OCI-LY1 (cell line): ENCODE results near the gene EML4.

Source experiments
- H2AFZ ChIP-seq: fragments of 200-600 bp; sonication (generic), shearing (Covaris generic); 2 replicates; pipeline ENCODE4 v1.6.0; 2014; ENCODE audit warnings: antibody characterized with exemption, mild to moderate bottlenecking, low read length
- H3F3A ChIP-seq: fragments of 200-600 bp; sonication (generic), shearing (Covaris generic); 2 replicates; pipeline ENCODE4 v1.6.0; 2014; ENCODE audit warnings: mild to moderate bottlenecking, antibody characterized with exemption, low read length, moderate library complexity; ENCODE audit not compliant: insufficient read depth
- H3K27ac ChIP-seq: fragments of 200-600 bp; sonication (generic); 2 replicates; pipeline ENCODE4 v1.5.1; 2014; ENCODE audit warnings: low read length, mixed run types, mild to moderate bottlenecking, low read depth; ENCODE audit not compliant: poor library complexity, severe bottlenecking
- H3K27me3 ChIP-seq: fragments of 200-600 bp; sonication (generic); 2 replicates; pipeline ENCODE4 v1.6.0; 2014; ENCODE audit warnings: antibody characterized with exemption, mild to moderate bottlenecking, low read length, moderate library complexity; ENCODE audit not compliant: insufficient read depth
- H3K36me3 ChIP-seq: fragments of 200-600 bp; sonication (generic); 2 replicates; pipeline ENCODE4 v1.6.1; 2014; ENCODE audit warnings: mild to moderate bottlenecking, antibody characterized with exemption, low read length, moderate library complexity, mixed read lengths; ENCODE audit not compliant: insufficient read depth
- H3K4me1 ChIP-seq: fragments of 200-600 bp; sonication (generic); 2 replicates; pipeline ENCODE4 v1.5.1; 2014; ENCODE audit warnings: mild to moderate bottlenecking, low read length, moderate library complexity; ENCODE audit not compliant: insufficient read depth, severe bottlenecking
- H3K4me2 ChIP-seq: fragments of 200-600 bp; sonication (generic), shearing (Covaris generic); 2 replicates; pipeline ENCODE4 v1.6.1; 2014; ENCODE audit warnings: low read length
- H3K4me3 ChIP-seq: fragments of 200-600 bp; sonication (generic); 2 replicates; pipeline ENCODE4 v1.5.1; 2014; ENCODE audit warnings: low read length, low read depth, mild to moderate bottlenecking, mixed read lengths; ENCODE audit not compliant: poor library complexity, severe bottlenecking
- H3K79me2 ChIP-seq: fragments of 200-600 bp; shearing (Covaris generic); 2 replicates; pipeline ENCODE4 v1.6.1; 2016; ENCODE audit warnings: mixed run types, low read length, mixed read lengths; ENCODE audit not compliant: insufficient read depth
- H3K9ac ChIP-seq: fragments of 200-600 bp; sonication (generic), shearing (Covaris generic); 2 replicates; pipeline ENCODE4 v1.6.1; 2014; ENCODE audit warnings: mild to moderate bottlenecking, low read length, mixed read lengths
- H3K9me2 ChIP-seq: fragments of 200-600 bp; sonication (generic), shearing (Covaris generic); 2 replicates; pipeline ENCODE4 v1.6.1; 2014; ENCODE audit warnings: low read depth, mild to moderate bottlenecking, low read length, mixed read lengths
- H3K9me3 ChIP-seq: fragments of 200-600 bp; shearing (Covaris generic); 2 replicates; pipeline ENCODE4 v1.6.1; 2014; ENCODE audit warnings: low read length, mixed read lengths
- H4K20me1 ChIP-seq: fragments of 200-600 bp; sonication (generic), shearing (Covaris generic); 2 replicates; pipeline ENCODE4 v1.6.0; 2016; ENCODE audit warnings: mild to moderate bottlenecking, low read length; ENCODE audit not compliant: insufficient read depth
- CTCF ChIP-seq: fragments of 200-600 bp; sonication (generic), shearing (Covaris generic); IDR thresholded peaks from 2 replicates; pipeline ENCODE4 v1.5.1; 2017; ENCODE audit warnings: mild to moderate bottlenecking, antibody characterized with exemption, low read length, moderate library complexity, mixed read lengths
- EZH2 ChIP-seq: fragments of 200-600 bp; sonication (generic), shearing (Covaris generic); IDR thresholded peaks from 2 replicates; pipeline ENCODE4 v1.8.0; 2017; ENCODE audit warnings: borderline replicate concordance, mixed run types, mild to moderate bottlenecking, antibody characterized with exemption, low read length, moderate library complexity, mixed read lengths

The EML4 gene

DNA sequence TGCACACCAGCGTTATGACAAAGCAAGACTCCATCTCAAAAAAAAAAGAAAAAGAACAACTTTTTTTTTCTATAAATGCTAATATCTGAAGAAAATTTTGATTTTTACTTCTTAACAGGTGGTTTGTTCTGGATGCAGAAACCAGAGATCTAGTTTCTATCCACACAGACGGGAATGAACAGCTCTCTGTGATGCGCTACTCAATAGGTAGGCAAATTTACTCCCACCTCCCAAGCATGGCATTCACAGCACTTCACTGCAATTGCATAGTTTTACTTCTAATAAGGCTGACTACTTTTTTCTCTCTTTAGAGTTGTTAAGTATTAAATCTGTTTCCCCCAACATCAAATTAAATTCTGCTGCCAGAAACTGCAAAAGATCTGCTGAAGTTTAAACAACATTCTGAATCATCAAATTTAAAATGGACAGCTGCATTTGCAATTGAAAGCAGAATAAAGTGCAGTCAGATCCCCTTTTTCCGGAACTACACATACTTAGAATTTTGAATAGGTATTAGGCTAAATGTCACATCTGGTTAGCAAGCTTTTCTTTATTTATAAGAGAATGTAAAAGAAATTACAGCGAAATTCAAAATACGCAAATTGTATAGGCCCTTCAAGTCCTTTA is 146.8 kb downstream of the EML4 start:
- Histone ChIP-seq H4K20me1 (no peaks in the 10 kb centered on the region), H3K36me3 (peaks cover 15% of the 10 kb centered on the region; the same call in 1 of the 2 replicates), H3K4me1 (no peaks in the 10 kb centered on the region), H3K9ac (no peak overlapping the region), H3K79me2 (no peaks in the 10 kb centered on the region), H3K27me3 (no peaks in the 10 kb centered on the region), H3K4me3 (no peak overlapping the region), H3K9me3 (no peaks in the 10 kb centered on the region), H3K9me2 (no peaks in the 10 kb centered on the region), H3K27ac (no peak overlapping the region), H3F3A (no peaks in the 10 kb centered on the region), H3K4me2 (no peak overlapping the region), H2AFZ (no peak overlapping the region)
- TF ChIP-seq CTCF, result no peak
- TF ChIP-seq EZH2, result no peak

- H3K4me1 ChIP-seq, result no peaks in the 10 kb centered on the region
- peaks cover 15% of the 10 kb centered on the region; the same call in 1 of the 2 replicates for H3K36me3 ChIP-seq
These were observed 147.8 kb downstream of the EML4 start for GRCh38 chr2:42316910-42317309.

GRCh38 chr2:42317486-42317885 is 148.3 kb downstream of the EML4 start:
- Histone ChIP-seq H3K4me1 (no peaks in the 10 kb centered on the region), H3K36me3 (peaks cover 15% of the 10 kb centered on the region; the same call in 1 of the 2 replicates), H3K4me2 (no peak overlapping the region), H3K9me3 (no peaks in the 10 kb centered on the region), H3K27me3 (no peaks in the 10 kb centered on the region), H3K4me3 (no peak overlapping the region), H3F3A (no peaks in the 10 kb centered on the region), H4K20me1 (no peaks in the 10 kb centered on the region), H2AFZ (no peak overlapping the region), H3K9me2 (no peaks in the 10 kb centered on the region), H3K27ac (no peak overlapping the region), H3K79me2 (no peaks in the 10 kb centered on the region), H3K9ac (no peak overlapping the region)
- TF ChIP-seq CTCF, result no peak
- TF ChIP-seq EZH2, result no peak

More at GRCh38 chr2:42316910-42317309, 147.8 kb downstream of the EML4 start:
- TF ChIP-seq CTCF, result no peak
- no peak for TF ChIP-seq EZH2
- Histone ChIP-seq H3K27ac (no peak overlapping the region), H3K4me3 (no peak overlapping the region), H3K4me2 (no peak overlapping the region), H3K9me2 (no peaks in the 10 kb centered on the region), H3K27me3 (no peaks in the 10 kb centered on the region), H2AFZ (no peak overlapping the region), H4K20me1 (no peaks in the 10 kb centered on the region), H3K9ac (no peak overlapping the region), H3F3A (no peaks in the 10 kb centered on the region), H3K9me3 (no peaks in the 10 kb centered on the region), H3K79me2 (no peaks in the 10 kb centered on the region)
